ENCODE results near the gene CDC25A. TPM values are rescaled to one million over a fixed set of nuclear protein-coding genes. Genes with fewer than 3 reads are reported as not detected.

CDC25A gene
- total and polyA plus RNA-seq, 2 of the 13 experiments (the other 11 are each of a cell fraction or from before 2014, with no cell fraction given) = 7.9 to 45.4 TPM

DNA sequence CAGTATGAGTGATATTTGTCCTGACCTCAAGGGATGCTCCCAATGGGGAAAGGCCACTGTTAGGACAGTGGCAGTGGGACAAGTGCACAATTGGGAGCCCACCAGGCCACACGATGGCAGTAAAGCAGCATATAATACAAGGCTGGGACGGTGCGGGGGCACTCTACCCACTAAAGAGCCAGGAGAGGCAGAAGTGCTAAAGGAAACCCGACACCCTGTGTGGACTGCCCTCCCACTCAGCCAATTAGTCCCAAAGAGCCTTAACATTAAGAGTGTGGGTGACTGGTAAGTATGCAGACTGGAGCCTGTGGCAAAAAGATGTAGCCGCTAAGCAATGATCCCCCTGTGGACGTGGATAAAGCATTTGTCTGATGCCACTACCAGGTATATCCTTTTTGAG lies 44.5 kb upstream of the CDC25A start (continued):
- TF ChIP-seq, protein P1, sequence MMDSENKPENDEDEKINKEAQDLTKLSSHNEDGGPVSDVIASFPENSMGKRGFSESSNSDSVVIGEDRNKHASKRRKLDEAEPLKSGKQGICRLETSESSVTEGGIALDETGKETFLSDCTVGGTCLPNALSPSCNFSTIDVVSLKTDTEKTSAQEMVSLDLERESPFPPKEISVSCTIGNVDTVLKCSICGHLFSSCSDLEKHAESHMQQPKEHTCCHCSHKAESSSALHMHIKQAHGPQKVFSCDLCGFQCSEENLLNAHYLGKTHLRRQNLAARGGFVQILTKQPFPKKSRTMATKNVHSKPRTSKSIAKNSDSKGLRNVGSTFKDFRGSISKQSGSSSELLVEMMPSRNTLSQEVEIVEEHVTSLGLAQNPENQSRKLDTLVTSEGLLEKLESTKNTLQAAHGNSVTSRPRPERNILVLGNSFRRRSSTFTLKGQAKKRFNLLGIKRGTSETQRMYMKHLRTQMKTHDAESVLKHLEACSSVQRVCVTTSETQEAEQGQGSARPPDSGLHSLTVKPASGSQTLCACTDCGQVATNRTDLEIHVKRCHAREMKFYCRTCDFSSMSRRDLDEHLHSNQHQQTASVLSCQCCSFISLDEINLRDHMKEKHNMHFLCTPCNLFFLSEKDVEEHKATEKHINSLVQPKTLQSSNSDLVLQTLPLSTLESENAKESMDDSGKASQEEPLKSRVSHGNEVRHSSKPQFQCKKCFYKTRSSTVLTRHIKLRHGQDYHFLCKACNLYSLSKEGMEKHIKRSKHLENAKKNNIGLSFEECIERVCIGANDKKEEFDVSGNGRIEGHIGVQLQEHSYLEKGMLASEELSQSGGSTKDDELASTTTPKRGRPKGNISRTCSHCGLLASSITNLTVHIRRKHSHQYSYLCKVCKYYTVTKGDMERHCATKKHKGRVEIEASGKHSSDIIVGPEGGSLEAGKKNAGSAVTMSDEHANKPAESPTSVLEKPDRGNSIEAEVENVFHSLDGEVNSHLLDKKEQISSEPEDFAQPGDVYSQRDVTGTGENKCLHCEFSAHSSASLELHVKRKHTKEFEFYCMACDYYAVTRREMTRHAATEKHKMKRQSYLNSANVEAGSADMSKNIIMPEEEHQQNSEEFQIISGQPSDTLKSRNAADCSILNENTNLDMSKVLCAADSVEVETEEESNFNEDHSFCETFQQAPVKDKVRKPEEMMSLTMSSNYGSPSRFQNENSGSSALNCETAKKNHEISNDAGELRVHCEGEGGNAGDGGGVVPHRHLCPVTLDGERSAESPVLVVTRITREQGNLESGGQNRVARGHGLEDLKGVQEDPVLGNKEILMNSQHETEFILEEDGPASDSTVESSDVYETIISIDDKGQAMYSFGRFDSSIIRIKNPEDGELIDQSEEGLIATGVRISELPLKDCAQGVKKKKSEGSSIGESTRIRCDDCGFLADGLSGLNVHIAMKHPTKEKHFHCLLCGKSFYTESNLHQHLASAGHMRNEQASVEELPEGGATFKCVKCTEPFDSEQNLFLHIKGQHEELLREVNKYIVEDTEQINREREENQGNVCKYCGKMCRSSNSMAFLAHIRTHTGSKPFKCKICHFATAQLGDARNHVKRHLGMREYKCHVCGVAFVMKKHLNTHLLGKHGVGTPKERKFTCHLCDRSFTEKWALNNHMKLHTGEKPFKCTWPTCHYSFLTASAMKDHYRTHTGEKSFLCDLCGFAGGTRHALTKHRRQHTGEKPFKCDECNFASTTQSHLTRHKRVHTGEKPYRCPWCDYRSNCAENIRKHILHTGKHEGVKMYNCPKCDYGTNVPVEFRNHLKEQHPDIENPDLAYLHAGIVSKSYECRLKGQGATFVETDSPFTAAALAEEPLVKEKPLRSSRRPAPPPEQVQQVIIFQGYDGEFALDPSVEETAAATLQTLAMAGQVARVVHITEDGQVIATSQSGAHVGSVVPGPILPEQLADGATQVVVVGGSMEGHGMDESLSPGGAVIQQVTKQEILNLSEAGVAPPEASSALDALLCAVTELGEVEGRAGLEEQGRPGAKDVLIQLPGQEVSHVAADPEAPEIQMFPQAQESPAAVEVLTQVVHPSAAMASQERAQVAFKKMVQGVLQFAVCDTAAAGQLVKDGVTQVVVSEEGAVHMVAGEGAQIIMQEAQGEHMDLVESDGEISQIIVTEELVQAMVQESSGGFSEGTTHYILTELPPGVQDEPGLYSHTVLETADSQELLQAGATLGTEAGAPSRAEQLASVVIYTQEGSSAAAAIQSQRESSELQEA (CRISPR knock-in tag; IDR thresholded peaks at IDR 0.05; ENCODE audit: not compliant biosample characterization) = no peak
- TF ChIP-seq SIN3B (IDR thresholded peaks at IDR 0.05; ENCODE audit: low read length) (no peak), SIX1 (CRISPR knock-in tag; IDR thresholded peaks at IDR 0.05; ENCODE audit: borderline replicate concordance) (peak; percentile 89), HCFC1 (IDR thresholded peaks at IDR 0.05; ENCODE audit: low read depth, low read length) (no peak), XRCC5 (optimal IDR thresholded peaks at IDR 0.05; ENCODE audit: low read length) (peak; percentile 94), ATF1 (CRISPR knock-in tag; IDR thresholded peaks at IDR 0.05) (0 out of 2 replicates have a peak, but pooled peaks have one; percentile 17), ELF3 (CRISPR knock-in tag; IDR thresholded peaks at IDR 0.05) (peak; percentile 29; the same call in 1 of the 2 replicates), SMAD3 (CRISPR knock-in tag; IDR thresholded peaks at IDR 0.05) (peak; percentile 42; the same call in 1 of the 2 replicates), ZNF251 (CRISPR knock-in tag; IDR thresholded peaks at IDR 0.05) (no peak), ZBTB7B (CRISPR knock-in tag; IDR thresholded peaks at IDR 0.05) (peak; percentile 31; the same call in 1 of the 2 replicates), SIX4 (CRISPR knock-in tag; IDR thresholded peaks at IDR 0.05) (peak; percentile 96), SALL2 (CRISPR knock-in tag; IDR thresholded peaks at IDR 0.05) (peak; percentile 76; the same call in 1 of the 2 replicates), THAP7 (CRISPR knock-in tag; IDR thresholded peaks at IDR 0.05) (no peak), SRY (CRISPR knock-in tag; IDR thresholded peaks at IDR 0.05) (no peak), PHF20 (CRISPR knock-in tag; IDR thresholded peaks at IDR 0.05) (peak; percentile 21; the same call in 1 of the 2 replicates), TCF7L2 (IDR thresholded peaks at IDR 0.05; ENCODE audit: low read depth, low read length) (no peak), STAG1 (CRISPR knock-in tag; IDR thresholded peaks at IDR 0.05) (peak; percentile 86)
- TF ChIP-seq, protein P2, sequence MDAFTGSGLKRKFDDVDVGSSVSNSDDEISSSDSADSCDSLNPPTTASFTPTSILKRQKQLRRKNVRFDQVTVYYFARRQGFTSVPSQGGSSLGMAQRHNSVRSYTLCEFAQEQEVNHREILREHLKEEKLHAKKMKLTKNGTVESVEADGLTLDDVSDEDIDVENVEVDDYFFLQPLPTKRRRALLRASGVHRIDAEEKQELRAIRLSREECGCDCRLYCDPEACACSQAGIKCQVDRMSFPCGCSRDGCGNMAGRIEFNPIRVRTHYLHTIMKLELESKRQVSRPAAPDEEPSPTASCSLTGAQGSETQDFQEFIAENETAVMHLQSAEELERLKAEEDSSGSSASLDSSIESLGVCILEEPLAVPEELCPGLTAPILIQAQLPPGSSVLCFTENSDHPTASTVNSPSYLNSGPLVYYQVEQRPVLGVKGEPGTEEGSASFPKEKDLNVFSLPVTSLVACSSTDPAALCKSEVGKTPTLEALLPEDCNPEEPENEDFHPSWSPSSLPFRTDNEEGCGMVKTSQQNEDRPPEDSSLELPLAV (CRISPR knock-in tag; conservative IDR thresholded peaks at IDR 0.05; ENCODE audit: low read depth) = no peak
- TF ChIP-seq, protein P3, sequence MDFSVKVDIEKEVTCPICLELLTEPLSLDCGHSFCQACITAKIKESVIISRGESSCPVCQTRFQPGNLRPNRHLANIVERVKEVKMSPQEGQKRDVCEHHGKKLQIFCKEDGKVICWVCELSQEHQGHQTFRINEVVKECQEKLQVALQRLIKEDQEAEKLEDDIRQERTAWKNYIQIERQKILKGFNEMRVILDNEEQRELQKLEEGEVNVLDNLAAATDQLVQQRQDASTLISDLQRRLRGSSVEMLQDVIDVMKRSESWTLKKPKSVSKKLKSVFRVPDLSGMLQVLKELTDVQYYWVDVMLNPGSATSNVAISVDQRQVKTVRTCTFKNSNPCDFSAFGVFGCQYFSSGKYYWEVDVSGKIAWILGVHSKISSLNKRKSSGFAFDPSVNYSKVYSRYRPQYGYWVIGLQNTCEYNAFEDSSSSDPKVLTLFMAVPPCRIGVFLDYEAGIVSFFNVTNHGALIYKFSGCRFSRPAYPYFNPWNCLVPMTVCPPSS (IDR thresholded peaks at IDR 0.05) = no peak
